NCI-H2196 treated with DMSO at 0.1 percent for 48 hours (cell line): ENCODE measurements around the gene NUPR1.
"Not testable (repeated sequence)": the region's sequence is repeated elsewhere in the genome, so short reads cannot be mapped to it uniquely, and the experiment has no call there.

Experiments
- DNase-seq: peaks from one replicate; lab custom pipeline; 2025; ENCODE audit not compliant: unreplicated experiment; lab: John Stamatoyannopoulos, UW

The NUPR1 gene

GRCh38 chr16:28555561-28555960 is 16.8 kb upstream of the NUPR1 start:
- DNase-seq: no peak

DNA sequence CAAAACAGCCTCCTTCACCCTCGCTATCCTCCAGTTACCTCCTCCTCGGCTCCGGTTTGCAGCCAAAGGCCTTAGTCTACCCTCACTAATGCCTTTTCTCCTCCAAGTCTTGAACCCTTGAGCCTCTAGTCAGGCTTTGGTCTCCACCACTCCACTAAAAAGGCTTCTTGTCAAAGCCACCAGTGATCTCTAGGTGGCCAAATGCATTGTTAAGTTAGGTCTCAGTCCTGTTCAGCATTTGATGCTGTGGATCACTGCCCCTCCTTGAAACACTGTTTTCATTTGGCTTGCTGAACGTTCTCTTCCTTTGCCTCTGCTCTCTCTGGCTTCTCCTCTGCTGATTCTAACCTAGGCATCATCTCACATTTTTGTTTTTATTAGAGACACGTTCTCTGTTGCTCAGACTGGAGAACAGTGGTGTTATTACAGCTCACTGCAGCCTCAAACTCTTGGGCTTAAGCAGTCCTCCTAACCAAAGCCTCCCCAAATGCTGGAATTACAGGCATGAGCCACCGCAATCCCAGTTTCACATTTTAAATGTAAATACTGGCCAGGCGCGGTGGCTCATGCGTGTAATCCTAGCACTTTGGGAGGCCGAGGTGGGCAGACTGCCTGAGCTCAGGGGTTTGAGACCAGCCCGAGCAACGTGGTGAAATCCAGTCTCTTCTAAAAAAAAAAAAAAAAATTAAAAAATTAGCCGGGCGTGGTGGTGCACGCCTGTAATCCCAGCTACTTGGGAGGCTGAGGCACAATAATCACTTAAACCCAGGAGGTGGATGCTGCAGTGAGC is 16.1 kb upstream of the NUPR1 start:
- DNase-seq: no peak

- DNase-seq: peak; percentile 82
Measured at GRCh38 chr16:28553776-28554633, 15.2 kb upstream of the NUPR1 start, which contains the start of gene SGF29. Gene SGF29, plus strand, starts transcription at chr16:28553920. Its CDS starts 27,150 bp downstream, at chr16:28581070.

DNA sequence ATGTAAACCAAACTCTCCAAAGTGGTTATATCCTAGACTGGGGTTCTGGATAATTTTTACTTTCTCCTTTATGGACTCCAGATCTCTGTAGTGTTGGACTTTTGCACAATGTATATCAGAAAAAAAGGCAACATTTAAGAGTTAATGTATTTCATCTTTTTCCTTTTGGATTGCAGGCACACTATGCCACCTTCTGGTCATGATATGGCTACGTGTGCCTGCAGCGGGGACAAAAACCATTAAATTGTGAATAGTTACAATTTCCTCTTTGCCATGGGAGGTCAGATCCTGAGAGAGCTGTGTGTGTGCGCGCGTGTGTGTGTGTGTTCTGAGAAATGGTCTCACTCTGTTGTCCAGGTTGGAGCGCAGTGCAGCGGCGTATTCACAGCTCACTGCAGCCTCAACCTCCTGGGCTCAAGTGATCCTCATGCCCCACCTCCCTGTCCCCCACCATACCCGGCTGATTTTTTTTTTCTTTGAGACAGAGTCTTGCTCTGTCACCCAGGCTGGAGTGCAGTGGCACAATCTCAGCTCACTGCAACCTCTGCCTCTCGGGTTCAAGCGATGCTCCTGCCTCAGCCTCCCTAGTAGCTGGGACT is 10.6 kb upstream of the NUPR1 start:
- DNase-seq: no peak

DNA sequence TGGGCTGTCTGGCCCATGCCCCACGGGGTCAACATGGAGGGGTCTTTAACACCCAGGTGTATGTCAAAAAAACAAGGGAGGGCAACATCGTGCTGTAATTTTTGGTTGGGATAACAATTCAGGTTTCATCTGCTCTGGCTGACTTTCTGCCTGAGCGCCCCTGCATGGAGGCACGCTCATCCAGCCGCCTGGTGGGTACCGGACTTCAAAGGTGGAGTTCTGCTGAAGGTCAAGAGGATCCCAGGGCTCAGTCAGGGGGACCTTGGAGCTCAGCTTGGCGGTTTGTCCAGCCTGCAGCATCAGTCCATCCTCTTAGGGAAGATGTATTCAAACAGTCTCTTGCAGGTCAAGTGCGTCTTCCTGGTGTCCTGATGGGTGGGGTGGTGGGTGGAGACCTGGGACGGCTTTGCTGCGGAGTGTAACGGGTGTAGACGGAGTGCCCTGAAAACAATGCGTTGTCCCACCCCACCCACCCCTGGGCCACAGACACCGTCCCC is 9.6 kb upstream of the NUPR1 start:
- DNase-seq: no peak

DNA sequence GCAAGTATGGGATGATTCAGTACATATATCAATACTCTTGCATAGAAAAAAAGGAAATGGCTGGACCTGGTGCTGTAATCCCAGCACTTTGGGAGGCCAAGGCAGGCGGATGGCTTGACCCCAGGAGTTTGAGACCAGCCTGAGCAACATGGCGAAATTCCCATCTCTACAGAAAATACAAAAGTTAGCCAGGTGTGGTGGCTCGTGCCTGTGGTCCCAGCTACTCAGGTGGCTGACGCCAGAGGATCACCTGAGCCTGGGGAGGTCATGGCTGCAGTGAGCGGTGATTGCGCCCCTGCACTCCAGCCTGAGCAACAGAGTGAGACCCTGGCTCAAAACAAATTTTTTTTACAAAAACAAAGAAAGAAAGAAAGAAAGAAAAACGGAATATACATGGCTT is 7.9 kb upstream of the NUPR1 start:
- no peak for DNase-seq

- not testable (repeated sequence) for DNase-seq
Measured at GRCh38 chr16:28545964-28546363, 7.2 kb upstream of the NUPR1 start.

DNA sequence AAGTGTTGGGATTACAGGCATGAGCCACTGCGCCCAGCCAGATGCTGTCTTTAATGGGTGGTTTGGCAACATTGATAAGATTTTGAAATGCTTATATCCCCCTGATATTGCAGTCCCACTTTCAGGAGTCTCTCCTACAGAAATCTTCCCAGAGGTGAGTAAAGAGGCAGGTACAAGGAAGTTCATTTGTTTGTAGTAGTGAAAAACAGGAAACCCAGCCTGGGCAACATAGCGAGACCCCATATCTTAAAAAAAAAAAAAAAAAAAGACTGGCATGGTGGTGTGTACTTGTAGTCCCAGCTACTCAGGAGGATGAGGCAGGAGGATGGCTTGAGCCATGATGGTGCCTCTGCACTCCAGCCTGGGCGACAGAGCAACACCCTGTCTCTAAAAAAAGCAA is 6.2 kb upstream of the NUPR1 start:
- DNase-seq: no peak

- peak; percentile 83 for DNase-seq
Measured at GRCh38 chr16:28543072-28543471, 4.3 kb upstream of the NUPR1 start.

GRCh38 chr16:28542646-28543045 is 3.9 kb upstream of the NUPR1 start:
- DNase-seq: no peak

DNA sequence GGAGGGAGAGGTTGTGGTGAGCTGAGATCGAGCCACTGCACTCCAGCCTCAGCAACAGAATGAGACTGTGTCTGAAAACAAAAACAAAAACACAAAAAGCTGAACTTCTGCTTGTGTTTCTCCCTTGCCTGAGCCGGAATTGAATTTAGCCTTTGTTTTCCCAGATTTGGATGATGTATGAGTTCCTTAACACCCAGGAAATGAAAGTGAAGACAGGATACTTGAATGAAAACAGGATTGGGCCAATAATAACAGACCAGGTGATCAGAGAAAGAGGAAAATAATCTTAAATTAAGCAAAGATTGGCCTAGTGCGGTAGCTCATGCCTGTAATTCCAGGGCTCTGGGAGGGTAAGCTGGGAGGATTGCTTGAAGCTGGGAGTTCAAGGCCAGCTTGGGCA is 1.6 kb upstream of the NUPR1 start:
- no peak for DNase-seq

DNA sequence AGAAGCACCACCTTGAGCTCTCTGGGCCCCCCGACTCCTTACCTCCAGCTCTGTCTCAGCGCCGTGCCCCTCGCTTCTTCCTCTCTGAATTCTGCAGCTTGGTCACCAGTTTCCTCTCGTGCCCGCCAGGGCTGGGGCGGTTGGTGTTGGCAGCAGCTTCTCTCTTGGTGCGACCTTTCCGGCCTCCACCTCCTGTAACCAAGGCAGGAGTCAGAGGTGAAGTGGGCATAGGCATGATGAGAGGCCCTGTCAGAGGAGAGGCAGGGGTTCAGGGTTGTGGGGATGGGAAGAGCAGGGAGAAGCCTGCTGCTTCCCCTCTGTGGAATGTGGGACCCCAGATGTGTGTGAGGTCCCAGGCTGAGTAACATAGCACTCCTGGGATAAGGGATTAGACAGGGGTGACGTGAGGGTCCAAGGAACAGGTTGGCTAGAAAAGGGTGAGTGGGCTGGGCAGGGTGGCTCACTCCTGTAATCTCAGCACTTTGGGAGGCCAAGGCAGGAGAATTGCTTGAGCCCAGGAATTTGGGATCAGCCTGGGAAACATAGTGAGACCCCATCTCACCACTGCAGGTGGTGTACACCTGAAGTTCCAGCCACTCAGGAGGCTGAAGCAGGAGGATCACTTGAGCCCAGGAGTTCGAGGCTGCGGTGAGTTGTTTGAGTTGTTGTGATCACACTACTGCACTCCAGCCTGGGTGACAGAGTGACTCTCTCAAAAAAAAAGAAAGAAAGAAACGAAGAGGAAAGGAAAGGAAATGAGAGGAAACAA is 626 bp downstream of the NUPR1 start:
- DNase-seq: no peak

GRCh38 chr16:28537076-28537475 is 1.7 kb downstream of the NUPR1 start:
- no peak for DNase-seq

GRCh38 chr16:28534542-28535373 is 4.0 kb downstream of the NUPR1 start:
- DNase-seq: no peak

DNA sequence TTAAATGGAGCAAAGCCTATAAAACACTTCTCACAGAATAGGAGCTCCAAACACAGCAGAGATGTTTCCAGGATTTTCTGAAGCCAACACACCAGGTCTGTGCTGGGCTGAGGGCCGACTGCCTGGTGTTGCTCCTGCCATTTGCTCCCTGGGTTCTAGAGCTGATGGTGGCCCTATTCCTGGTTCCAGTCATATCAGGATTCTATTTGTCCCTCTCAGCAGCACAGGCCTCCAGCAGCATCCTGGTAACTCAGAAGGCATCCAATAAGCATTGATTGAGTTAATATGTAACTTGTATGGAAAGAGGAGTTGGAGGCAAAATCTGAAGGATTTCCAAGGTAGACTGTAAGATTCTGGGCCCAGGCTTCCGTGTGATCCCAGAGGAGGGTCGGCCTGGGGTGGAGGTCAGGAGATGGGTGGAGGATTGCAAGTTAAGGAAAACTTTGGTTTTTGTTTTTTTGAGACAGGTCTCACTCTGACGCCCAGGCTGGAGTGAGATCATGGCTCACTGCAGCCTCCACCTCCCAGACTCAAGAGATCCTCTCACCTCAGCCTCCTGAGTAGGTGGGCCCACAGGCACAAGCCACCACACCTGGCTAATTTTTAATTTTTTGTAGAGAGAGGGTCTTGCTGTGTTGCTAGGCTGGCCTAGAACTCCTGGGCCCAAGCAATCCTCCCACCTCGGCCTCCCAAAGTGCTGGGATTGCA is 5.7 kb downstream of the NUPR1 start:
- DNase-seq: no peak

- peak; percentile 15 for DNase-seq
Measured at GRCh38 chr16:28531777-28532744, 6.7 kb downstream of the NUPR1 start.

DNA sequence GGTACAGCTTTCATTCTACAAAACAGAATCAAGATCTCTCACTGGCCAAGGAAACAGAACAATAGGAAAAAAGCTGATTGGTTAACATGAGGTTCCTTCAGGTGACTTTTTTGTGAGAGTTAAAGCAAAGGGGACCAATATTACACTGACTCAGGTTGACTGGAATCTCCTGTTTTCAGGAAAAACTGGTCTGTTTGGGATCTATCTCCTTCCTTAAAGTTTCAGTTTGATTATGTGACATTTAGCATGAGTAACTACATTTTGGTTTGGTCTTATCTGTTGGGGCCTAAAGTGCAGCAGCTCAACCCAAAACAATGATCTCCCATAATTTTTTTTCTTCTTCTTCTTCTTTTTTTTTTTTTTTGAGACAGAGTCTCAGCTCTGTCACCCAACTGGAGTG is 9.7 kb downstream of the NUPR1 start:
- no peak for DNase-seq

DNA sequence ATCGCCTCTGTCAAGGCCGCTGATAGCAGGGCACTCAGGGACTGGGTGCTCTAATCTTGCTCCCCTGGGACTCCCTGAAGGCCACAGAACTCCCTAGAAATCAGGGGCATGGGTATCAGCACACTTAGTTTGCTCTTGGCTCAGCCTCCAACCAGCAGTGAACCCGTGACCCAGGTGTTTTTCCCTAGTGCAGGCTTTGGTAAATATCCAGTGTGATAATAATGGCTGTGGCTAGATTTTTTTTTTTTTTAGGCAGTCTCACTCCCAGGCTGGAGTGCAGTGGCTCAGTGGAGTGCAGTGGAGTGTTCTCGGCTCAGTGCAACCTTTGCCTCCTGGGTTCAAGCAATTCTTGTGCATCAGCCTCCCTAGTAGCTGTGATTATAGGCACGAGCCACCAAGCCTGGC is 10.3 kb downstream of the NUPR1 start:
- no peak for DNase-seq
